ENCODE data around the gene IMMT.

Gene IMMT

DNA sequence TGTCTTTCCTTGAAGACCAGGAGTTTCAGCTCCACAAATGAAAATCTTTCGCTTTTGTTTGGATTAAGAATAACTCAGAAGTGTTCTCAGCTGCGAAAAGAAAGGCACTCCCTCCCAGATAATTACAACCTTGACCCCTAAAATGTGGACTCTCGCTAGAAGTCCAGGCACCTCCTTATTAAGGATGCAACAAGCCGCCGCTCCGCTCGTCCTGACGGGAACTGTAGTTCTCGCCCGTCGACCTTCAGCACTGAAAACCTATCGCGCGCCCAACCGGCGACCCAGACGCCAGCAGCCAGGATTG, 559 bp downstream of the IMMT start:
- no peak for DNase-seq (ENCODE audit: extremely low read depth, insufficient read length)
- TF ChIP-seq, protein P1, sequence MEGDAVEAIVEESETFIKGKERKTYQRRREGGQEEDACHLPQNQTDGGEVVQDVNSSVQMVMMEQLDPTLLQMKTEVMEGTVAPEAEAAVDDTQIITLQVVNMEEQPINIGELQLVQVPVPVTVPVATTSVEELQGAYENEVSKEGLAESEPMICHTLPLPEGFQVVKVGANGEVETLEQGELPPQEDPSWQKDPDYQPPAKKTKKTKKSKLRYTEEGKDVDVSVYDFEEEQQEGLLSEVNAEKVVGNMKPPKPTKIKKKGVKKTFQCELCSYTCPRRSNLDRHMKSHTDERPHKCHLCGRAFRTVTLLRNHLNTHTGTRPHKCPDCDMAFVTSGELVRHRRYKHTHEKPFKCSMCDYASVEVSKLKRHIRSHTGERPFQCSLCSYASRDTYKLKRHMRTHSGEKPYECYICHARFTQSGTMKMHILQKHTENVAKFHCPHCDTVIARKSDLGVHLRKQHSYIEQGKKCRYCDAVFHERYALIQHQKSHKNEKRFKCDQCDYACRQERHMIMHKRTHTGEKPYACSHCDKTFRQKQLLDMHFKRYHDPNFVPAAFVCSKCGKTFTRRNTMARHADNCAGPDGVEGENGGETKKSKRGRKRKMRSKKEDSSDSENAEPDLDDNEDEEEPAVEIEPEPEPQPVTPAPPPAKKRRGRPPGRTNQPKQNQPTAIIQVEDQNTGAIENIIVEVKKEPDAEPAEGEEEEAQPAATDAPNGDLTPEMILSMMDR (IDR thresholded peaks at IDR 0.05; ENCODE audit: insufficient read depth, low read length, poor library complexity, severe bottlenecking) = no peak

DNA sequence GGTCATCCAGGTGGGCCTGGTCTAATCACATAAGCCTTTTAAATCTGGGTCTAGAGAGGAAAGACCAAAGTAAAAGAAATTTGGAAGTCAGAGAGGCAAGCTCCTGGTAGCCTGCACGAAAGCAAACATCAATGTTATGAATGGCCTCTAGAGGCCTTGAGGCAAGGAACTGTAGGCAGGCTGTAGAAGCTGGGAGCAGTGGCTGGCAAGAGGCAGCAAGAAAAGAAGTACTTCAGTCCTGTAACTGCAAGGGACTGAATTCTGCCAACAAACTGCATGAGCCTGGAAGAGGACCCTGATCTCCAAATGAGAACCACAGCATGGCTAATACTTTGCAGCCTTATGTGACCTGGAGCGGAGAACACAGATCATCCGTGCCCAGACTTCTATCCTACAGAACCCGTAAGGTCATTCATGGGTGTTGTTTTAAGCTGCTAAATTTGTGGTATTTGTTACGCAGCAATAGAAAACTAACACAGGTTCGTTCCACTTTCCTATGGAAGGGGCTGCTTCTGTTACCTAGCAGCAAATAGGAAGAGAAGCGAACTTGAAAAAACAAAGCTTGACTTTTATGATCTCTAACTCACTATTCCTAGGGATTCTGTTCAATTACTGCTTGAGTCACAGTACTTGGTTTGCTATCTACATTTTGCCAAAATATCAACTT, 1.2 kb downstream of the IMMT start:
- DNase-seq (ENCODE audit: extremely low read depth, insufficient read length) = no peak
- Histone ChIP-seq H3K27me3 (replicated peaks; ENCODE audit: control insufficient read depth, insufficient read depth, low read length) (no peaks in the 10 kb centered on the region), H3K36me3 (ENCODE audit: control insufficient read depth, insufficient read depth, low read length) (no peaks in the 10 kb centered on the region; the same call in none of the 2 replicates), H3K4me3 (replicated peaks; ENCODE audit: low read depth, low read length) (peak overlapping the region; percentile 91)
- TF ChIP-seq, protein P1 (IDR thresholded peaks at IDR 0.05; ENCODE audit: insufficient read depth, low read length, poor library complexity, severe bottlenecking) = no peak

More for the DNA sequence above, 559 bp downstream of the IMMT start:
- Histone ChIP-seq H3K27me3 (replicated peaks; ENCODE audit: control insufficient read depth, insufficient read depth, low read length) (no peaks in the 10 kb centered on the region), H3K4me3 (replicated peaks; ENCODE audit: low read depth, low read length) (peak overlapping the region; percentile 91), H3K36me3 (ENCODE audit: control insufficient read depth, insufficient read depth, low read length) (no peaks in the 10 kb centered on the region; the same call in none of the 2 replicates)

DNA sequence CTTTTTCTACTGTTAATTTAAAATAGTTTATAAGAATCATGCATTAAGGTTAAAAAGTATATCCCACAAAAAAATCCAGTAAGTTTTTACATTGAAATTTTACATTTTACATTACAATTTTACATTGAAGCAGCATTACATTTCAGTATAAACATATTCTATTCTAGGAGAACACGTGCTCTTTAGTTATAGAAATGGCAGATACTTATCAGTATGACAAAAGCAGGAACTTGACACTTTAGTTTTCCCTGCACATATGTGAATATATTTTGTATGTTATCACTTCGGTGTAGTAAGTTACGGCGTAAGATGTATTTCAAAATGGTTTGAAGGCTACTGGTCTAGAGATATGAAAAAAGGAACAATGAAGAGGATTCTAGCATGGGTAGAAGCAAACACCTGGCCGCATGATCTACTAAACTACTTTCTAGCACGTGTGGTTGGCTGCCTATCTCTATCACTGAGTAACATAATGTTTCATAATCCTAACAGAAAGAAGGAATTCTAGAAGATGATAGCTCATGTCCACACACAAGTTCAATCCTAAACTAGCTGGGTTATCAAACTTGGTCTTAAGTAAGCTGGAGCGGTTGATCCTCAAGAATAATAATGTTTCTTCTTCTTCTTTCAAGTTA, 5.4 kb downstream of the IMMT start:
- H3K27me3 ChIP-seq (replicated peaks; ENCODE audit: control insufficient read depth, insufficient read depth, low read length) = no peaks in the 10 kb centered on the region
- DNase-seq (ENCODE audit: extremely low read depth, insufficient read length) = no peak
- no peak overlapping the region for H3K4me3 ChIP-seq (replicated peaks; ENCODE audit: low read depth, low read length)
- TF ChIP-seq, protein P1 (IDR thresholded peaks at IDR 0.05; ENCODE audit: insufficient read depth, low read length, poor library complexity, severe bottlenecking) = no peak
- H3K36me3 ChIP-seq (ENCODE audit: control insufficient read depth, insufficient read depth, low read length) = no peaks in the 10 kb centered on the region; the same call in none of the 2 replicates

DNA sequence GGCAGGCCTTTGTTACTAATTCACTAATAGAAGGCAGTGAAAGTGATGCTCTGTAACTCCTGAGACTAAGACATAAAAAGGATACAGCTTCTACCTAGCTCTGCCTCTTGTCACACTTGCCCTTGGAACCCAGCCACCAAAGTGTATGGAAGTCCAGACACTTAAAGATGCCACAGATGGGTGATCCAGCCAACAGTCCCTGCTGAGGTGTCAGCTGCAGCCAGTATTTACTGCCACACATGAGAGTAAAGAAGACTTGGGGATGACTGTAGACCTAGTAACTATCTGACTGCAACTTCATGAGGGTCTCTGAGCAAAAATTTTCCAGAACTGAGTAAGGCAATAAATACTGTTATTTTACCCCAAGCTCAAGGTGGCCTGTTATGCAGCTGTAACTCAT, 8.8 kb downstream of the IMMT start:
- H3K36me3 ChIP-seq (ENCODE audit: control insufficient read depth, insufficient read depth, low read length) = no peaks in the 10 kb centered on the region; the same call in none of the 2 replicates
- H3K27me3 ChIP-seq (replicated peaks; ENCODE audit: control insufficient read depth, insufficient read depth, low read length) = no peaks in the 10 kb centered on the region
- DNase-seq (ENCODE audit: extremely low read depth, insufficient read length) = no peak
- no peak overlapping the region for H3K4me3 ChIP-seq (replicated peaks; ENCODE audit: low read depth, low read length)
- TF ChIP-seq, protein P1 (IDR thresholded peaks at IDR 0.05; ENCODE audit: insufficient read depth, low read length, poor library complexity, severe bottlenecking) = no peak

DNA sequence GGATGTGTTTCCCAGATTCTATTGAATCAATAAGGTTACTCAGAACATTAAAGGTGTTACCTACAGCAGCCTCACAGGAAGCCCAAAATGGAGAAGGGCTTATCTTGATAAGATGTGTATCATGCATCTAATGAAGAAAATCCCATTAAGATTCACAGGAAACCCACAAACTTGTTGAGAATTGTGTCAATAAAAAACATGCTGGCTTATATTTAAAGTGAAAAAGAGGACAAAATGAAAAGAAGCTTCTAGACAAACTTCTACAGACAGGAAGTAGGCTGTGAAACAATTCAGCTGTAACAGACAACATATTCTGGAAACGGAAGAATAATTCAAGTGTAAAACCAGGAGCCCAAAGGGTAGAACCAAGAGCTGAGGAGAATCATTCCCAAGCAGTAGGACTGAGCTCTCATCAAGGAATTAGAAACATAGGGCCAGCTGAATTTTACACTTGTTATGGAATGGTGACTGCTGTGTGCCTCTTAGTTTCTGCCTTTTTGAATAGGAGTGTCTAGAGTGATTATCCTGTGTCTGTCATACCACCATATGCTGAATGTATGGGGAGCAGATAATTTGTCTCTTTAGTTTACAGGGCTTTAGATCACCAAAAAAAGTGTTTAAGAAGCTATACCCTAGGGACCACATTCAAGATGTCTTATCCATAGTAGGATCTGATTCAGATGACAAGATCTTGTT, 9.6 kb downstream of the IMMT start:
- TF ChIP-seq, protein P1 (IDR thresholded peaks at IDR 0.05; ENCODE audit: insufficient read depth, low read length, poor library complexity, severe bottlenecking) = no peak
- Histone ChIP-seq H3K36me3 (ENCODE audit: control insufficient read depth, insufficient read depth, low read length) (no peaks in the 10 kb centered on the region; the same call in none of the 2 replicates), H3K27me3 (replicated peaks; ENCODE audit: control insufficient read depth, insufficient read depth, low read length) (no peaks in the 10 kb centered on the region), H3K4me3 (replicated peaks; ENCODE audit: low read depth, low read length) (no peak overlapping the region)
- DNase-seq (ENCODE audit: extremely low read depth, insufficient read length) = no peak

All from GM06990 (cell line).